HEK293T (cell line): Measurements from ENCODE around the gene ZNF608.

Source experiments
- BHLHE40 ChIP-seq: fragments of 450-650 bp; IDR thresholded peaks from 2 replicates; pipeline ENCODE4 v1.6.1; 2016; ENCODE audit warnings: mild to moderate bottlenecking, moderate library complexity, borderline replicate concordance
- FOXM1 ChIP-seq: fragments of 450-650 bp; IDR thresholded peaks from 2 replicates; pipeline ENCODE4 v1.6.1; 2017; ENCODE audit warnings: mild to moderate bottlenecking, borderline replicate concordance
- HDGF ChIP-seq: fragments of 450-650 bp; IDR thresholded peaks from 2 replicates; pipeline ENCODE4 v1.6.1; 2017; ENCODE audit warnings: antibody characterized with exemption, borderline replicate concordance
- LEF1 ChIP-seq: fragments of 450-650 bp; IDR thresholded peaks from 2 replicates; pipeline ENCODE4 v1.6.1; 2017; ENCODE audit warnings: mild to moderate bottlenecking, borderline replicate concordance
- SP1 ChIP-seq: fragments of 450-650 bp; IDR thresholded peaks from 2 replicates; pipeline ENCODE4 v1.6.1; 2017
- SUZ12 ChIP-seq: fragments of 450-650 bp; IDR thresholded peaks from 2 replicates; pipeline ENCODE4 v1.6.1; 2016; ENCODE audit warnings: mild to moderate bottlenecking
- TARDBP ChIP-seq: fragments of 450-650 bp; IDR thresholded peaks from 2 replicates; pipeline ENCODE4 v1.6.1; 2016

DNA sequence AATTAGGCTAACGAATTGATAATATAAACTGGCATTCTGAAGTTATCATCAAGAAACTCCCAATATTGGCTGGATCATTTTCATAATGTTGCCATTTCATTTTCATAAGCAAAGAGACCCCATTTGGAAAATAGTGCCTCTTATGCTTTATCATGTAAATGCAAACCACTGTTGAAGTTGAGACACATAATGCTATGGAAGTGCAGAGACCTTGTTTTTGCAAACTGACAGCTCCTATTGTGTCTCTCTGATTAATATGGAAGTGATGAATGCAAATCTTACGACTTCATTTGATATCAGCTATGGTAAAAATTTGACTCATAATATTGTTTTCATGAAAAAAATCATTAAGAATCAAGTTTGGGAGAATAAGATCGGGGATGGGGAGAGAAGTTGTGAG is 25.3 kb upstream of the ZNF608 start:
- no peak for TF ChIP-seq BHLHE40
- TF ChIP-seq LEF1: no peak
- no peak for TF ChIP-seq HDGF
- no peak for TF ChIP-seq SP1
- no peak for TF ChIP-seq FOXM1
- TF ChIP-seq SUZ12: no peak
- no peak for TF ChIP-seq TARDBP
